GM19468 (cell line): ENCODE data around the gene NPRL2.
A peak's percentile ranks its signal among the peaks of the same experiment; 100 is the strongest.

Source experiments
- ATAC-seq: cut with Tn5 transposase; IDR thresholded peaks from one replicate; pipeline ENCODE4 v1.9.1; 2021; ENCODE audit warnings: mild to moderate bottlenecking, moderate library complexity, moderate number of reproducible peaks; ENCODE audit not compliant: unreplicated experiment; ENCODE audit errors: extremely low read depth

Gene NPRL2

GRCh38 chr3:50374363-50375257 lies 24.0 kb upstream of the NPRL2 start:
- ATAC-seq = no peak

DNA sequence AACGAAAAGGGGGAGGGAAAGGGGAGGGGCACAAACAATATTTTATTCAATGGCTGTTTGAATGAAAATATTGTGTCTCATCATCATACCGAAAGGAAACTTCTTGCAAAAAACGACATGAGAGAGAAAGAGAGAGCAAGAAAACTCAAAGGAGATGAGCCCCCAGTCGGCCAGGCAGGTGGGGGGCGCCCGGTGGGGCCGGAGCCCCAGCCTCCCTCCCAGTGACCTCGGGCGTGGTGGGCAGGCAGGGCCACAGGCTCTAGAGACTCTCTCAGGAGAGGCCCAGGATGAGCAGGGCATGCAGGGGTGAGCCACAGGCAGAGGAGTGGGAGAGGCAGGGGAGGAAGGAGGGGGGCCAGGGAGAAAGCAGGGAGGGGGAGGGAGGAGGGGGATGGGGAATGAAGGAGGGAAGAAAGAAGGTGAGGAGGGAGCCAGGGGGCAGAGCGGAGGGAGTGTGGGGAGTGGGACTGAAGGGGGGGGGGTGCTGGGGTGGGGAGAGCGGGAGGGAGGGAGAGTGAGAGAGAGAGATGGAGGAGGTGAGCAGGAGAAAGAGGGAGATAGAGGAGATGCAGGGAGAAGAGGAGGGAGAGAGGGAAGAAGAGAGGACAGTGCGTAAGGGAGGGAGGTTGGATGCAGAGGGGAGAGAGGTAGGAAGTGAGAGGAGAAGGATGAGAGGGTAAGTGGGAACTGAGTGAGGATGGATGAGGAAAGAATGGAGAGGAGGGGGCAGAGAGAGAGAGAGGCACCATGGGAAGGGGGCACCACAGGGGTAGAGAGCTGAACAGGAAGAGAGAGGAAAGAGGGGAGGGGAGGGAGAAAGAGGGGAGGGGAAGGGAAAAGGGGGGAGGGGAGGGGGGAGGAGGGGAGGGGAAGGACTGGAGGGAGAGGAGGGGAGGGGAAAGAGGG lies 22.8 kb upstream of the NPRL2 start:
- ATAC-seq = no peak

DNA sequence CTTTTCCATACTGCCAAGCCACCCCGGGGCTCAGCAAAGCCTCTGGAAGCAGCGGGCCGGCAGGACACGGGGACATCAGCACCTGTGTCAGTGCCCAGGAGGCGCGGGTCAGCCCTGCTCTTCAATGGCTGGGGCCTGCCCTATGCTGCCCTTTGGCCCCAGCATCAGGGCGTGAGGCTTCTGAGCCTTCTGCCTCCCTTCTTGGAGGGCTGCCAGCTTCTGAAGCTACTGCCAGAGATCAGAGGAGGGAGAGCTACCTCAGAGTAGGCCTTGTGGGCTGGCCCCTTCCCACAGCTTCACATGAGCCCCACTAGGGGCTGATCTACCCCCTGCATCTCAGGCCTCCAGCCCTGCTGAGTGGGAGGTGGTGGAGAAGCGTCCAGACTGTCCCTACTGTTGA lies 21.8 kb upstream of the NPRL2 start:
- ATAC-seq = no peak

DNA sequence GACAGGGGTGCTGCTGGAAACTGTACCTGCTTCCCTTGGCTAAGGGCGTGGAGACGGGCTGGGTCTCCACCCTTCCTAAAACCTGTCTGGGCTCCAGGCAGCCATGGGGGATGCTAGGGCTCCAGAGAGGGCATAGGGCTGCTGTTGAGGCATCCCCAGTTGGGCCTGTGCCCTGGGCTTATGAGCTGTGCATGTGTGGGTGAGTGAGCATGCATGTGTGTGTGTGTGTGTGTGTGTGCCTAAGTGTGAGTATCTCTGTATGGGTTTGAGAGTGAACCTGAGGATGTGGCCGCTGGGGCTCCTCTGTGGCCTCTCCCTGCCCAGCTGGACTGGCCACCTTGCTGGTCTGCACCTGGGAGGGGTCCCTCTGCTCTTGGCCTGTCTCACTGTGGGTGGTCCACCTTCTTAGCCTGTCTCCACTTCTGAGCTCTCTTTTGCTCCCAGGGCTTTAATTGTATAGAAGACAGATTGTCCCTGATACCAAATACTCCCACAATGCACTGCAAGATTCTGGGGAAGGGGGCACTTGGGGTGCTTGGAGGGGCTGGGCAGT lies 20.6 kb upstream of the NPRL2 start:
- no peak for ATAC-seq

DNA sequence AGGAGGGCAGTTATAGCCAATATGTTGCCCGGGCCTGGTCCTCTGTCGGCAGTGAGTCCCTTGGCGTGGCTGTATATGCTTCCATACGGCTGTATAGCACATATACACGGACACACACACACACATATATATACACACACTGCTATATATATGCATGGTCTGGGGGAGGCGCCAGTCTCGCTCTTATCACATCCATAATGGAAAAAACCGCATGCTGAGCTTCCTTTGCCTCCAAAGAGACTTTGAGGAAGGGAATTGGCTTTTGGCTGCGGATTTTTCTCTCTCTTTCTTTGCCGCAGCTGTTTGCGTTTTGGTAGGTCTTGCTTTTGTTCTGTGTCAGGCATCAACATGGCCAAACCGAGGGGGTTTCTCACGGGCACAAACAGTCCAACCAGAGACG lies 20.0 kb upstream of the NPRL2 start:
- ATAC-seq = no peak

GRCh38 chr3:50369012-50369670 lies 18.6 kb upstream of the NPRL2 start:
- ATAC-seq = no peak

- ATAC-seq = no peak
Measured at GRCh38 chr3:50365842-50366220, 15.3 kb upstream of the NPRL2 start.

- no peak for ATAC-seq
Measured at GRCh38 chr3:50365080-50365841, 14.7 kb upstream of the NPRL2 start.

DNA sequence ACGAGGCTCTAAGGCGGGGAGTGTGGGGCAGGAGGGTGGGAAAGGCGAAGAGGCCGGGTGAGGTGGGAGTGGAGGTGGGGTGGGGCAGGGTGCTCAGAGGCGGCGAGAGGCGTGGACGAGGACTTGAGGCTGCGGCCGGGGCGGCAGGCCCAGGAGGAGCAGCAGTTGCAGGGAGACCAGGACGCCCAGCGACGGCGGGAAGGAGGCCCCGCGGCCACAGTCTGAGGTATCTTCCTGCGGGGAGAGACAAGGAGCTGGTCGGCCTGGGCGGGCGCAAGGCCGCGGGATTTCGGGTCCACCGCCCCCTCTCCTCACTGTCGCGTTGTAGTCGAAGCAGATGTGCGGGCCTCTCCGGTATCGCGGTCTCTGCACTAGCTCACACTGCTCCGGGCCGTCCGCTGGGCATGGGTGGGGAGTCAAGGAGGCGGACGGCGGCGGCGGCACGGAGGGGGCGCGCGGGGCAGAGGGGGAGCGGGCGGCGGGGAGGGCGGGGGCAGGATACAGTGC lies 14.1 kb upstream of the NPRL2 start:
- ATAC-seq = no peak

- no peak for ATAC-seq
Measured at GRCh38 chr3:50359760-50360110, 9.2 kb upstream of the NPRL2 start.

GRCh38 chr3:50358911-50359759 lies 8.6 kb upstream of the NPRL2 start, which contains the start of gene TMEM115:
Gene TMEM115 (minus strand): TSS chr3:50359521. CDS start chr3:50359063, 458 bp downstream.
- ATAC-seq = peak; percentile 83

DNA sequence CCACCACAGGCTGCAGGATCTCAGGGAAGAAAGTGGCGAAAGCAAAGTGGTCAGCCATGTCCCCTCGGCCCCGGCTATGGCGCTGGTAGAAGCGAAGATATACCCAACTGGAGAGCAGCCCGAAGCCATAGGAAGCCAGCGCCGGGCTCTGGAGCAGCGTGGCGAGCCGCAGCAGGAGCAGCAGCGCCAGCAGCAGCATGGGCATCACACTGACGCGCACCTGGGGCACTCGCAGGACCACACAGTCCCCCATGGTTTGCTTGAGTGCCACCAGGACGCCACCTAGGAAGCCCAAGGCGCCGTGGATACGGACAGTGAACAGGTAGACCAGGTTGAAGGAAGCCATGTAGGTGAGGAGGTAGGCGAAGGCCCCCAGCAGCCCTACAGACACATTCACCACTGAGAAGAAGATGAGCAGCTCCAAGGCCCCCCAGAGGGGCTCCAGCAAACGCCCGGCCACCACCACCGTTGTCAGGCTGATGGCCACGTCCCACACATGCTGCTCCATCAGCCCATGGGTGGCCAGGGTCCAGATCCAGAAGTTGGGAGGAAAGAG lies 7.9 kb upstream of the NPRL2 start:
- no peak for ATAC-seq

GRCh38 chr3:50357481-50357880 lies 6.9 kb upstream of the NPRL2 start:
- no peak for ATAC-seq

DNA sequence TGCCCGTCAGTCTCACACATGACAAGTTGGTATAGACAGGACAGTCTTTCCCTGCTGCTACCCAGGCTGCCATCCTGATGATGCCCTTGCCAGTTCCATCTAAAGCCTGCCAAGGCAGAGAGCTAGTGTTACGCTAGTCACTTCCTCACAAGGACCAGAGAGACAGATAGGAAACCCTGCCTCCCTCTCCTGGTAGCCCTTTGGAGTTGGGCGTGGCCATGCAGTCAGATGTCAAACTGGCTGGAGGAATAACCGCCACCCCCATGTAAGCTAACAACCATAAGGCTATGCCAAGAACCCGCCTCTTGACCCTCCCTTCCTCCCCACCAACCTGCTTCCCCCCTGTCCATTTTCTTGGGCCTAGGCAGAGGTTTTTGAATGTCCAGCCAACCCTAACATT lies 6.0 kb upstream of the NPRL2 start:
- ATAC-seq = no peak

DNA sequence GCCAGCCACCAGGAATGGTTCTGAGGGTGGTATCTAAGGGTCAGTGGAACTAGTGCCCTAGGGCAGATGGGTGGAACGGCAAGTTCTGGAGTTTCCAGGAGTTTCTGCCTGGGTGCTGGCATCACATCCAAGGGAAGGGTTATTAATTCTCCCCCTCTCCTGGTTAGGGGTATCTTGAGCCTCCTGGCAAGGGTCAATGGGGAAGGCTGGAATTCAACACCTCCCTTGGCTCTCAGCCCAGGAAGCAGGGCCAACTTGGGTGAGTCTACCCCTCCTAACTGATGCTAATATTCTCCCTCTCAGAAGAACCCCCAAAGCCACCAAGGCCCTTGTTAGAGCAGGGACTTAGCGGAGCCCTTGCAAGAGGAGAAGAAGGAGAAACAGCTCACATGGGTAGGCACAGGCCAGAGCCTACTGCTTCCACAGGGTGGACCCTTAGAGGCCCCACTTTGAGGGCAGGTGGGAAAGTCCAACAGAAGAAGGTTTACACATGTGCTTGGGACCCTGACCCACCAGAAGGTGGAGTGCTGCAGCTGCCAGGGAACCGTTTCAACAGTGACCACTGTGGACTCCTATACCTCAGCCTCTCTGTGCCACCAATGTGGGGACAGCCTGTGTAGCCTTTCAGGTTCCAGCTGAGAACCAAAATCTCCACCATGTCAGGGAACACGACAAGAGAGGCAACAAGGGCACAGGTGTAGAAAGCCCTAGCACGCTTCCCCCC lies 5.4 kb upstream of the NPRL2 start:
- ATAC-seq = no peak

DNA sequence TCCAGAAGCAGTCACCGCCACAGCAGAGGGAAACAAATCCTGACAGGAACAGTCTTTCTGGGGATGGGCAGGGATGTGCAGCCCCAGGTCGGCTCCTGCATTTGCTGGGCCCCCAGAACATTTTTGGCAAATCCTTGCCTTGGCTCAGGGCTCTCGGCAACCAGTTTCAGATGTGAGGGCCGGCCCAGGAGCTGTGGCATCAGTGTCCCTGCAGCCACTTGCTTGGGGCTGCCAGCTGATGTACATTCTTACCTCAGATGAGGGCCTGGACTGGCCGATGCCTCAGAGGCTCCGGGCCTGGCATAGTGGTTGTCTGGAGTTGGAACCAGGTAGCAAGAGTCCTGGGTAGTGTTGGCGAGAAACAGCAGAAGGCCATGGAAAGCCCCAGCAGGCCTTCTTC lies 4.3 kb upstream of the NPRL2 start:
- ATAC-seq = no peak

- ATAC-seq = no peak
Measured at GRCh38 chr3:50354186-50354764, 3.7 kb upstream of the NPRL2 start.
